ENCODE measurements around the gene EHD4.
A peak's percentile ranks its signal among the peaks of the same experiment; 100 is the strongest.

Gene EHD4

DNA sequence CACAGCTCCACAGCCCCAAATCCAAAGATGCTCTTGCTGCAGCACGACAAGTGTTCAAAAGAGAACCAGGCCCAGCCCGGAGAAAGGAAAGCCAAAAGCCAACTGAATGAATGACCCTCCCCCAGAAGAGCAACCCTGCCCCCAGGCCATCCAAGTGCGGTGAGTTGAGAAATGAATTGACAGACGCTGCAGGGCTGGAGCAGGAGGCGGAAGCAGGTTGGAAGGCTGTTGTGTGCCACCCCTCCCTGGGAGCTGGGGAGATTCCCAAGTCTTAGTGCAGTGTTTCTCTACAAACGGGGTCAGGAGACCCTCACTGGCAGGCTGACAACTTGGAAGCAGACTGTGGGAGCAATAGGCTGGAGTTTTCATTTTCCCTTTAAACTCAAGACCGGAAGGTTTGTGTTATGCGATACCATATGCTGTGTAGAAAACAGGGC lies 75.0 kb downstream of the EHD4 start:
- no peak for DNase-seq (ENCODE audit: low read depth)
- no peak overlapping the region for H3K4me3 ChIP-seq (replicated peaks; ENCODE audit: low read depth, low read length)
- TF ChIP-seq, protein P1, sequence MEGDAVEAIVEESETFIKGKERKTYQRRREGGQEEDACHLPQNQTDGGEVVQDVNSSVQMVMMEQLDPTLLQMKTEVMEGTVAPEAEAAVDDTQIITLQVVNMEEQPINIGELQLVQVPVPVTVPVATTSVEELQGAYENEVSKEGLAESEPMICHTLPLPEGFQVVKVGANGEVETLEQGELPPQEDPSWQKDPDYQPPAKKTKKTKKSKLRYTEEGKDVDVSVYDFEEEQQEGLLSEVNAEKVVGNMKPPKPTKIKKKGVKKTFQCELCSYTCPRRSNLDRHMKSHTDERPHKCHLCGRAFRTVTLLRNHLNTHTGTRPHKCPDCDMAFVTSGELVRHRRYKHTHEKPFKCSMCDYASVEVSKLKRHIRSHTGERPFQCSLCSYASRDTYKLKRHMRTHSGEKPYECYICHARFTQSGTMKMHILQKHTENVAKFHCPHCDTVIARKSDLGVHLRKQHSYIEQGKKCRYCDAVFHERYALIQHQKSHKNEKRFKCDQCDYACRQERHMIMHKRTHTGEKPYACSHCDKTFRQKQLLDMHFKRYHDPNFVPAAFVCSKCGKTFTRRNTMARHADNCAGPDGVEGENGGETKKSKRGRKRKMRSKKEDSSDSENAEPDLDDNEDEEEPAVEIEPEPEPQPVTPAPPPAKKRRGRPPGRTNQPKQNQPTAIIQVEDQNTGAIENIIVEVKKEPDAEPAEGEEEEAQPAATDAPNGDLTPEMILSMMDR (IDR thresholded peaks at IDR 0.05; ENCODE audit: low read length, missing control alignments): no peak

GRCh38 chr15:41896566-41896965 lies 75.8 kb downstream of the EHD4 start:
- DNase-seq (ENCODE audit: low read depth): no peak
- no peak overlapping the region for H3K4me3 ChIP-seq (replicated peaks; ENCODE audit: low read depth, low read length)
- TF ChIP-seq, protein P1 (IDR thresholded peaks at IDR 0.05; ENCODE audit: low read length, missing control alignments): no peak

- DNase-seq (ENCODE audit: low read depth): no peak
- TF ChIP-seq, protein P1 (IDR thresholded peaks at IDR 0.05; ENCODE audit: low read length, missing control alignments): no peak
- no peak overlapping the region for H3K4me3 ChIP-seq (replicated peaks; ENCODE audit: low read depth, low read length)
These were observed 76.4 kb downstream of the EHD4 start for GRCh38 chr15:41895957-41896356.

- no peak for DNase-seq (ENCODE audit: low read depth)
- TF ChIP-seq, protein P1 (IDR thresholded peaks at IDR 0.05; ENCODE audit: low read length, missing control alignments): no peak
- H3K4me3 ChIP-seq (replicated peaks; ENCODE audit: low read depth, low read length): no peak overlapping the region
These were observed 76.9 kb downstream of the EHD4 start for GRCh38 chr15:41895491-41895890.

DNA sequence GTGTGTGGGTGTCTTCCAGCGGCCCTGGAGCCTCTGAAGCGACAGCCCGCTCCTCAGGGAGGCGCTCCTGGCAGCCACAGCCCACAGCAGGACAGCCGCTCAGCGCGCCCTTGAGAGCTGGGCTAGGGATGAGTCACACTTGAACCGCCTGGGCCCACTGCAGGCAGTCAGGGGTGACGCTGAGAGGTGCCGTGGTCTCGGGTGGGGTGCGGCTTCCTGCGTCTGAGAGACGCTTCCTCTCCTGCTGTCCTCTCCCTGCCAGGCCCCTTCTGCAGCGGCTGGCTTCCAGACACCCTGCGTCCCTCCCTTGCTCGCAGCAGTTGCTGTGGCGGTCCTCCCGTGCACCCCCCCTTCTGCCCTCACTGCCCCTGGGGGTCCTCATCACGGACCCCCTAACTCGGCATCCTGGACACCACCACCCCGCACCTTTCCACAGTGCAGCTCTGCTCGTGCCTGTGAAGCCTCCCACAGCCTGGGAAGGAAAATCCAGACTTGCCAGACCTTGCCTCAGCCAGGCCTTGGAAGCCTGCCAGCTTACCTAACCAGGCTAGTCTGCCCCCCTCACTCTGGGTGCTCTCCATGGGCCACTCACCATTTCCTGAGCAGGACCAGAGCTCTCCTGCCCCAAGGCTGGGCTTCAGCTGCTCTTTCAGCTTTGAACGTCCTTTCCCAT lies 77.4 kb downstream of the EHD4 start:
- TF ChIP-seq, protein P1 (IDR thresholded peaks at IDR 0.05; ENCODE audit: low read length, missing control alignments): peak; percentile 16
- peak; percentile 77 for DNase-seq (ENCODE audit: low read depth)
- no peak overlapping the region for H3K4me3 ChIP-seq (replicated peaks; ENCODE audit: low read depth, low read length)

DNA sequence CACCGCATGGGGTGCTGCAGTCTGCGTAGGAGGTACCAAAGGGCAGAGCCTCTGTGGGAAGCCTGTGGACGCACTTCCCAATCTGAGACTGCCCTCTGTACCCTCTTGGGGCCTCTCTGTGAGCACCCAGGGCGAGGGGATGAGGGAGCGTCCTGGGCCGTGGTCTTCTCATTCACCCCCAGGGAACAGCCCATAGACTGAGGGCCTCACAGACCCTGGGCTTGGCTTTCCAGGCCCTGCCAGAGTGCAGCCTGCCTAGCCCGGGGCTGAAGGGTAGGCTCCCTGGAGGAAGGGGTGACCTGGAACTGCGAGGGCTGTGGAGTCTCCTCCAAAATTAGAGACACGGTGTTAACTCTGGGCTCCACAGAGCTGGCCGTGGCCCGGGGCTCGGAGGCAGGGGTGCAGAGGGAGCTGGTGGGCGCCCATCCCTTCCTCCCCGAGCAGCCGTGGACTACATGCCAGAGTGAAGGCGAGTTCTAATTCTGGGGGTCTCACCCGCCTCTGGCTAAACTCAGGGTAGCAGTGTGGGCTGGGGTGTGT lies 78.0 kb downstream of the EHD4 start:
- H3K4me3 ChIP-seq (replicated peaks; ENCODE audit: low read depth, low read length): no peak overlapping the region
- no peak for DNase-seq (ENCODE audit: low read depth)
- TF ChIP-seq, protein P1 (IDR thresholded peaks at IDR 0.05; ENCODE audit: low read length, missing control alignments): no peak

Data from fibroblast of pulmonary artery (primary cell).